Endothelial cell of umbilical vein (primary cell): ENCODE data around the gene TPM1. TPM values are rescaled to one million over a fixed set of nuclear protein-coding genes. Genes with fewer than 3 reads are reported as not detected.

ENCODE experiments used
- BruUV-seq: library from RNA; stranded (reverse); fragments of 400-500 nt; replicated peaks from 2 replicates; lab custom pipeline; 2021; lab: Mats Ljungman, UMichigan
- CTCF ChIA-PET: fragments of 300-600, 350-600 bp; sonication (Branson Sonifier 250); formaldehyde crosslinking; loops from one replicate; lab custom pipeline; 2021; ENCODE audit warnings: antibody characterized with exemption, inconsistent platforms; lab: Charles Lee
- POLR2A ChIA-PET: fragments of 300-600, 350-600 bp; sonication (Branson Sonifier 250); formaldehyde crosslinking; loops from one replicate; lab custom pipeline; 2021; ENCODE audit warnings: antibody characterized with exemption, inconsistent platforms; lab: Charles Lee
- DNase-seq: peaks from one replicate; pipeline ENCODE4 v3.0.0-alpha.2; 2011; ENCODE audit warnings: low read depth, low spot score
- FAIRE-seq: peaks from 2 replicates; lab custom pipeline; 2011; peaks lifted over from hg19 to GRCh38; lab: Jason Lieb, UNC
- H2AFZ ChIP-seq: 2 replicates; pipeline ENCODE4 v1.6.0; 2012; ENCODE audit warnings: low read depth, low read length, control low read depth, inconsistent platforms
- H3K27ac ChIP-seq: 2 replicates; pipeline ENCODE4 v1.5.1; 2011; ENCODE audit warnings: low read depth, mild to moderate bottlenecking, control low read depth, low read length, moderate library complexity; ENCODE audit not compliant: insufficient read depth
- H3K27me3 ChIP-seq, 2 experiments: 2 replicates each; pipeline versions ENCODE4 v1.6.0 to v1.6.1; 2011; ENCODE audit warnings: low read length in 2 of 2, mixed read lengths in 1 of 2; ENCODE audit not compliant: control insufficient read depth in 2 of 2, insufficient read depth in 2 of 2
- H3K36me3 ChIP-seq, 2 experiments: 2 replicates in 1 of 2; 3 replicates in 1 of 2; pipeline ENCODE4 v1.5.1; 2011; ENCODE audit warnings: low read length in 2 of 2, mild to moderate bottlenecking in 1 of 2, moderate library complexity in 1 of 2; ENCODE audit not compliant: control insufficient read depth in 2 of 2, insufficient read depth in 2 of 2; ENCODE audit errors: extremely low read depth in 1 of 2
- H3K4me1 ChIP-seq: 3 replicates; pipeline ENCODE4 v1.5.1; 2011; ENCODE audit warnings: mild to moderate bottlenecking, low read length; ENCODE audit not compliant: control insufficient read depth, insufficient read depth; ENCODE audit errors: extremely low read depth
- H3K4me2 ChIP-seq: 2 replicates; pipeline ENCODE4 v1.6.1; 2011; ENCODE audit warnings: low read length, control low read depth, mixed read lengths; ENCODE audit not compliant: insufficient read depth
- H3K4me3 ChIP-seq, 3 experiments: fragments of 200-600 bp in 1 of 3; sonication (generic), shearing (Covaris generic) in 1 of 3; replicated peaks in 1 of 3; 2 replicates each; pipeline ENCODE4 v1.5.1; 2011 to 2016; ENCODE audit warnings: control low read depth in 3 of 3, low read length in 3 of 3, mild to moderate bottlenecking in 2 of 3, inconsistent platforms in 1 of 3, low read depth in 1 of 3, moderate library complexity in 1 of 3; ENCODE audit not compliant: insufficient read depth in 1 of 3
- H3K79me2 ChIP-seq: 2 replicates; pipeline ENCODE4 v1.6.0; 2012; ENCODE audit warnings: low read length, inconsistent platforms; ENCODE audit not compliant: control insufficient read depth, insufficient read depth
- H3K9ac ChIP-seq: replicated peaks from 2 replicates; pipeline ENCODE3; 2011; ENCODE audit warnings: low read length, control low read depth; ENCODE audit not compliant: insufficient read depth; ENCODE audit errors: extremely low read depth
- H3K9me1 ChIP-seq: replicated peaks from 3 replicates; pipeline ENCODE4 v1.6.0; 2011; ENCODE audit warnings: mild to moderate bottlenecking, low read length; ENCODE audit not compliant: control insufficient read depth, insufficient read depth; ENCODE audit errors: extremely low read depth
- H3K9me3 ChIP-seq: replicated peaks from 2 replicates; pipeline ENCODE4 v1.5.1; 2012; ENCODE audit warnings: low read length, inconsistent platforms; ENCODE audit not compliant: control insufficient read depth, insufficient read depth
- H4K20me1 ChIP-seq: replicated peaks from 2 replicates; pipeline ENCODE3; 2011; ENCODE audit warnings: mild to moderate bottlenecking, low read length; ENCODE audit not compliant: control insufficient read depth, insufficient read depth; ENCODE audit errors: extremely low read depth
- EZH2 ChIP-seq: IDR thresholded peaks from 2 replicates; pipeline ENCODE4 v1.6.1; 2012; ENCODE audit warnings: borderline replicate concordance, low read depth, mild to moderate bottlenecking, moderate library complexity, low read length, inconsistent platforms; ENCODE audit not compliant: severe bottlenecking
- FOS ChIP-seq: IDR thresholded peaks from 2 replicates; pipeline ENCODE4 v1.6.1; 2011; ENCODE audit warnings: mild to moderate bottlenecking, low read length, moderate library complexity, borderline replicate concordance; ENCODE audit not compliant: insufficient read depth
- GATA2 ChIP-seq: IDR thresholded peaks from 2 replicates; pipeline ENCODE4 v1.7.0; 2011; ENCODE audit warnings: low read depth, mild to moderate bottlenecking, moderate library complexity, mixed read lengths, low read length; ENCODE audit not compliant: insufficient read length, insufficient read depth
- JUN ChIP-seq: IDR thresholded peaks from 2 replicates; pipeline ENCODE4 v1.6.1; 2011; ENCODE audit warnings: borderline replicate concordance, low read depth; ENCODE audit not compliant: insufficient read length, insufficient read depth
- MYC ChIP-seq: IDR thresholded peaks from one replicate; pipeline ENCODE4 v1.6.1; 2011; ENCODE audit warnings: mild to moderate bottlenecking, low read depth, low read length
- POLR2A ChIP-seq: IDR thresholded peaks from 2 replicates; pipeline ENCODE4 v1.6.1; 2012; ENCODE audit warnings: low read depth, mild to moderate bottlenecking, control low read depth, low read length
- POLR2AphosphoS5 ChIP-seq: IDR thresholded peaks from 2 replicates; pipeline ENCODE4 v1.6.1; 2012; ENCODE audit warnings: low read depth, mild to moderate bottlenecking, control low read depth, low read length, moderate library complexity; ENCODE audit not compliant: insufficient read depth
- dilution Hi-C: fragments of 300-500 bp; cut with MboI; formaldehyde crosslinking; loops from one replicate; pipeline ENCODE4 v1.15.0; 2019; ENCODE audit warnings: low sequenced_read_pairs; ENCODE audit not compliant: extremely low pct_ligation_motif_present
- intact Hi-C: fragments of 100-400 bp; cut with micrococcal nuclease; formaldehyde crosslinking; loops from one replicate; pipeline ENCODE4 v1.10.0; 2022
- polyA plus RNA-seq, 4 experiments: library from polyadenylated mRNA; depleted of rRNA in 3 of 4; stranded (reverse) in 3 of 4; unstranded in 1 of 4; fragments of >200 nt; gene quantifications; 2 replicates each; pipeline versions ENCODE4 v1.2.1 to v1.2.3, GENCODE V29; 2011 to 2012; ENCODE audit warnings: missing spikeins in 1 of 4
- total RNA-seq: library from RNA; stranded (reverse); gene quantifications from 2 replicates; pipeline ENCODE4 v1.2.3, GENCODE V29; 2021
- TF ChIP-seq, protein P1 (sequence below), 2 donors: IDR thresholded peaks; 1 replicate in 1 of 2; 2 replicates in 1 of 2; pipeline ENCODE4 v1.5.1; 2011; ENCODE audit warnings: low read length in 2 of 2, mild to moderate bottlenecking in 2 of 2, moderate library complexity in 2 of 2, control low read depth in 1 of 2, inconsistent platforms in 1 of 2, low read depth in 1 of 2; ENCODE audit not compliant: insufficient read depth in 1 of 2; ENCODE audit errors: extremely low read depth in 1 of 2
- TF ChIP-seq, protein P2 (sequence below): IDR thresholded peaks from 2 replicates; pipeline ENCODE4 v1.6.1; 2011; ENCODE audit not compliant: insufficient read depth, insufficient read length

TPM1 gene
- total and polyA plus RNA-seq, 2 donors (not counting 3 experiments of a cell fraction or from before 2014, with no cell fraction given): 518 to 558 TPM

DNA sequence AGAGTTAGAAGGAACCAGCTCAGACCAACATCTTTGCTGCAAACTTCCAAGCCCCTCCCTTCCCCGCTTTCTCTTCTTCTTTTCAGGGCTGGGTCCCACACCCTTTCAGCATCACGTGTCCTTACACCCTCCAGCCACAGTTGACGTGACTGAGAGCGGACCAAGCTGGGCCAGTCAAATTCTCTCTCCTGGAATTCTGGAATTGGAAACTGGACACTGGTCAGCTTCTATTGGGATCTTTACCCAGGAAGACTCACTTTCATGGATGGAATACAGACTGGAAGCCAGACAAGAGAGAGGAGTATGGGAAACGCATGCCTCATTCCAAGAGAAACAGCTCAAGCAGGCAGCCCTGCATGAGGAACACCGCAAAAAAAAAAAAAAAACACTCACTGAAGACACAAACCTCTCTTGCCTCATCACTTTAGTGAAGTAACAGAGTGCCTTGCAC lies 12.4 kb upstream of the TPM1 start:
- no peaks in the 10 kb centered on the region for H3K36me3 ChIP-seq
- TF ChIP-seq EZH2 (no peak), GATA2 (no peak), MYC (no peak), POLR2A (no peak), POLR2AphosphoS5 (no peak), JUN (no peak), FOS (no peak)
- TF ChIP-seq, protein P1, sequence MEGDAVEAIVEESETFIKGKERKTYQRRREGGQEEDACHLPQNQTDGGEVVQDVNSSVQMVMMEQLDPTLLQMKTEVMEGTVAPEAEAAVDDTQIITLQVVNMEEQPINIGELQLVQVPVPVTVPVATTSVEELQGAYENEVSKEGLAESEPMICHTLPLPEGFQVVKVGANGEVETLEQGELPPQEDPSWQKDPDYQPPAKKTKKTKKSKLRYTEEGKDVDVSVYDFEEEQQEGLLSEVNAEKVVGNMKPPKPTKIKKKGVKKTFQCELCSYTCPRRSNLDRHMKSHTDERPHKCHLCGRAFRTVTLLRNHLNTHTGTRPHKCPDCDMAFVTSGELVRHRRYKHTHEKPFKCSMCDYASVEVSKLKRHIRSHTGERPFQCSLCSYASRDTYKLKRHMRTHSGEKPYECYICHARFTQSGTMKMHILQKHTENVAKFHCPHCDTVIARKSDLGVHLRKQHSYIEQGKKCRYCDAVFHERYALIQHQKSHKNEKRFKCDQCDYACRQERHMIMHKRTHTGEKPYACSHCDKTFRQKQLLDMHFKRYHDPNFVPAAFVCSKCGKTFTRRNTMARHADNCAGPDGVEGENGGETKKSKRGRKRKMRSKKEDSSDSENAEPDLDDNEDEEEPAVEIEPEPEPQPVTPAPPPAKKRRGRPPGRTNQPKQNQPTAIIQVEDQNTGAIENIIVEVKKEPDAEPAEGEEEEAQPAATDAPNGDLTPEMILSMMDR (IDR thresholded peaks at IDR 0.05; ENCODE audit: extremely low read depth in 1 of 2, insufficient read depth in 1 of 2, low read depth in 1 of 2, low read length in 2 of 2): no peak
- TF ChIP-seq, protein P2, sequence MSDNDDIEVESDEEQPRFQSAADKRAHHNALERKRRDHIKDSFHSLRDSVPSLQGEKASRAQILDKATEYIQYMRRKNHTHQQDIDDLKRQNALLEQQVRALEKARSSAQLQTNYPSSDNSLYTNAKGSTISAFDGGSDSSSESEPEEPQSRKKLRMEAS: no peak
- H2AFZ ChIP-seq: no peak overlapping the region
- FAIRE-seq (no peak), DNase-seq (no peak)
- H3K9me3 ChIP-seq: no peaks in the 10 kb centered on the region
- no TSS peak for BruUV-seq
- no peaks in the 10 kb centered on the region for H3K4me1 ChIP-seq
- ChIA-PET CTCF (interaction anchor here (0.6 to 1.9 kb wide), 6 partner anchors 10 to 481 kb away, joined by 3 to 5 read pairs (median 4); no protein-coding TSS in a partner anchor), POLR2A (no interaction called here)
- intact Hi-C loops (no loop called here), dilution Hi-C loops (no loop called here)
- no peak overlapping the region for H3K27ac ChIP-seq
- no peaks in the 10 kb centered on the region for H3K9me1 ChIP-seq
- no peak overlapping the region for H3K4me3 ChIP-seq
- no peak overlapping the region for H3K4me2 ChIP-seq
- H3K9ac ChIP-seq: no peak overlapping the region
- no peaks in the 10 kb centered on the region for H4K20me1 ChIP-seq
- no peaks in the 10 kb centered on the region for H3K27me3 ChIP-seq
- no peaks in the 10 kb centered on the region for H3K79me2 ChIP-seq
